ENCODE data around the gene P4HB.

P4HB gene

GRCh38 chr17:81824595-81824994 is 35.7 kb downstream of the P4HB start:
- DNase-seq, result no peak

GRCh38 chr17:81823820-81824550 is 36.4 kb downstream of the P4HB start:
- DNase-seq, result no peak

GRCh38 chr17:81822996-81823819 is 37.1 kb downstream of the P4HB start:
- no peak for DNase-seq

- DNase-seq, result no peak
Measured at GRCh38 chr17:81822312-81822637, 38.1 kb downstream of the P4HB start.

- no peak for DNase-seq
Measured at GRCh38 chr17:81821603-81822311, 38.6 kb downstream of the P4HB start.

GRCh38 chr17:81821147-81821546 is 39.2 kb downstream of the P4HB start:
- DNase-seq, result no peak

GRCh38 chr17:81819708-81820107 is 40.6 kb downstream of the P4HB start:
- DNase-seq, result no peak

- no peak for DNase-seq
Measured at GRCh38 chr17:81817758-81818147, 42.6 kb downstream of the P4HB start.

- DNase-seq, result no peak
Measured at GRCh38 chr17:81815646-81815986, 44.7 kb downstream of the P4HB start.

- no peak for DNase-seq
Measured at GRCh38 chr17:81814748-81815645, 45.3 kb downstream of the P4HB start.

- no peak for DNase-seq
Measured at GRCh38 chr17:81813861-81814683, 46.3 kb downstream of the P4HB start.

- DNase-seq, result no peak
Measured at GRCh38 chr17:81813371-81813684, 47.0 kb downstream of the P4HB start.

- DNase-seq, result no peak
Measured at GRCh38 chr17:81812571-81813370, 47.6 kb downstream of the P4HB start.

GRCh38 chr17:81811705-81812570 is 48.4 kb downstream of the P4HB start:
- DNase-seq, result no peak

- no peak for DNase-seq
Measured at GRCh38 chr17:81810892-81811704, 49.2 kb downstream of the P4HB start.

GRCh38 chr17:81810476-81810875 is 49.9 kb downstream of the P4HB start:
- DNase-seq, result no peak

- no peak for DNase-seq
Measured at GRCh38 chr17:81809556-81809998, 50.8 kb downstream of the P4HB start.

GRCh38 chr17:81808778-81809555 is 51.4 kb downstream of the P4HB start:
- no peak for DNase-seq

Data from GDM1 (cell line).